ENCODE measurements around the gene STK36. TPM values are rescaled to one million over a fixed set of nuclear protein-coding genes. Genes with fewer than 3 reads are reported as not detected.

The STK36 gene
- total and polyA plus RNA-seq, 2 experiments from 2014 or later, result 29.9 to 42.7 TPM

DNA sequence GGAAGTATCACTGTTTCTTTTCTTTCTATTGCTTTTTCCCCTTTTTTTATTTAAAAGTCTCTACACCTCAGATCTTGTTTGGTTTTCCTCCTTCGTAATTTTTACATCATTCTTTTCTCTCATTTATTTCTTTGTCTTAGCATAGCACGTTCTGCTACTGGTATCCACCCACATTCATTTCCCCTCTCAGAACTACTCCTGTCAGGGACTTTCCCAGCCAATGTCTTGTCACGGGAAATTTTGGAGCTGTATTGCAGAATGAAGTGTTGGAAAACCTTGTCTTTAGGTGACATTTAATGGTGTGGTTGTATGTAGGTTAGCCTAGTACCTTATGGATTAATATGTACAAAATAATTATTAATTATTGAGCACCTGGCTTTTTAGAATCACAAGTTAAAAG, 72.7 kb downstream of the STK36 start:
- Histone ChIP-seq H3K9me3 (ENCODE audit: low read depth) (no peaks in the 10 kb centered on the region), H3K4me2 (no peak overlapping the region), H3K36me3 (replicated peaks; ENCODE audit: insufficient read depth, low read depth) (no peaks in the 10 kb centered on the region), H3K4me3 (no peak overlapping the region), H3K27me3 (no peaks in the 10 kb centered on the region), H3K79me2 (no peaks in the 10 kb centered on the region), H2AFZ (no peak overlapping the region), H3K9me2 (replicated peaks; ENCODE audit: insufficient read depth) (no peaks in the 10 kb centered on the region), H4K20me1 (ENCODE audit: insufficient read depth, poor library complexity, severe bottlenecking) (no peaks in the 10 kb centered on the region), H3K27ac (no peak overlapping the region), H3K4me1 (ENCODE audit: insufficient read depth) (peaks cover 3% of the 10 kb centered on the region)
- WGBS (ENCODE audit: low lambda C conversion rate, missing lambda C conversion rate), result 91% methylated on average over 3 of the region's 3 CpGs
- TF ChIP-seq CTCF (IDR thresholded peaks at IDR 0.05; ENCODE audit: poor library complexity), result no peak
- no peak for TF ChIP-seq EZH2 (IDR thresholded peaks at IDR 0.05; ENCODE audit: borderline replicate concordance)
- no peak for TF ChIP-seq EZH2phosphoT487 (IDR thresholded peaks at IDR 0.05; ENCODE audit: low read depth, severe bottlenecking, unreplicated experiment)
- no peak for DNase-seq (ENCODE audit: low spot score)

DNA sequence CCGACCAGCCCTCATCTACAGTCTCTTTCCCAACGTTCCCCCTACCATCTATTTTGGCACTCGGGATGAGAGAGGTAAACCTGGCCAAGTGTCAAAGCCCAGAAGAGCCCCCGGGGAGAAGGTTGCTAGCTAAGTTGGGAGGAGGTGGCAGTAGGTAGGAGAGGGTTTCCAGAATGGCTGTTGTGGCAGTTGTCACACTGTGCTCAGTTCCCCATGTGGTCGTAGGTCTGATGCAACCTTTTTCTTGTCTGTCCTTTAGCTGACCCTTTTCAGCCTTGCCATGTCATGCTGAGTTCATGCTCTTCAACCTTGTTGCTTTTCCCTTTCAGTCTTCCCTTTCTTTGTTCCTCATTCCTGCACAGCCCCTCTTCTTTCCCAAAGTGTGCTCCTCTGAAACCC, 73.3 kb downstream of the STK36 start:
- H3K9me2 ChIP-seq (replicated peaks; ENCODE audit: insufficient read depth), result no peaks in the 10 kb centered on the region
- no peaks in the 10 kb centered on the region for H3K36me3 ChIP-seq (replicated peaks; ENCODE audit: insufficient read depth, low read depth)
- DNase-seq (ENCODE audit: low spot score), result no peak
- no peaks in the 10 kb centered on the region for H3K9me3 ChIP-seq (ENCODE audit: low read depth)
- peak overlapping the region; percentile 69 for H3K27ac ChIP-seq
- TF ChIP-seq EZH2 (IDR thresholded peaks at IDR 0.05; ENCODE audit: borderline replicate concordance), result no peak
- no peak for TF ChIP-seq CTCF (IDR thresholded peaks at IDR 0.05; ENCODE audit: poor library complexity)
- no peak for TF ChIP-seq EZH2phosphoT487 (IDR thresholded peaks at IDR 0.05; ENCODE audit: low read depth, severe bottlenecking, unreplicated experiment)
- H3K79me2 ChIP-seq, result no peaks in the 10 kb centered on the region
- H3K4me2 ChIP-seq, result no peak overlapping the region
- no peak overlapping the region for H3K4me3 ChIP-seq
- no peak overlapping the region for H2AFZ ChIP-seq
- H3K27me3 ChIP-seq, result no peaks in the 10 kb centered on the region
- peaks cover 3% of the 10 kb centered on the region for H3K4me1 ChIP-seq (ENCODE audit: insufficient read depth)
- H4K20me1 ChIP-seq (ENCODE audit: insufficient read depth, poor library complexity, severe bottlenecking), result no peaks in the 10 kb centered on the region
- 81% methylated on average over 5 of the region's 5 CpGs for WGBS (ENCODE audit: low lambda C conversion rate, missing lambda C conversion rate)

- WGBS (ENCODE audit: low lambda C conversion rate, missing lambda C conversion rate), result 96% methylated on average over 10 of the region's 10 CpGs
- Histone ChIP-seq H3K4me2 (no peak overlapping the region), H3K27ac (peak overlapping the region; percentile 69), H3K79me2 (no peaks in the 10 kb centered on the region), H3K4me1 (ENCODE audit: insufficient read depth) (peaks cover 3% of the 10 kb centered on the region), H2AFZ (no peak overlapping the region), H3K4me3 (no peak overlapping the region), H4K20me1 (ENCODE audit: insufficient read depth, poor library complexity, severe bottlenecking) (no peaks in the 10 kb centered on the region), H3K36me3 (replicated peaks; ENCODE audit: insufficient read depth, low read depth) (no peaks in the 10 kb centered on the region), H3K27me3 (no peaks in the 10 kb centered on the region), H3K9me2 (replicated peaks; ENCODE audit: insufficient read depth) (no peaks in the 10 kb centered on the region), H3K9me3 (ENCODE audit: low read depth) (no peaks in the 10 kb centered on the region)
- TF ChIP-seq EZH2phosphoT487 (IDR thresholded peaks at IDR 0.05; ENCODE audit: low read depth, severe bottlenecking, unreplicated experiment), result no peak
- no peak for TF ChIP-seq EZH2 (IDR thresholded peaks at IDR 0.05; ENCODE audit: borderline replicate concordance)
- TF ChIP-seq CTCF (IDR thresholded peaks at IDR 0.05; ENCODE audit: poor library complexity), result no peak
- DNase-seq (ENCODE audit: low spot score), result peak; percentile 33
Measured at GRCh38 chr2:218745559-218746469, 73.9 kb downstream of the STK36 start.
